Measurements from ENCODE around the gene DYSF.

DYSF gene

GRCh38 chr2:71503837-71504236, 50.5 kb downstream of the DYSF start:
- no peak for DNase-seq

- no peak for DNase-seq
Observed at GRCh38 chr2:71504611-71505010, 51.2 kb downstream of the DYSF start.

GRCh38 chr2:71505086-71505769, 51.9 kb downstream of the DYSF start:
- DNase-seq = no peak

- no peak for DNase-seq
Observed at GRCh38 chr2:71505770-71506140, 52.4 kb downstream of the DYSF start.

GRCh38 chr2:71506222-71507153, 53.1 kb downstream of the DYSF start:
- DNase-seq = no peak

- DNase-seq = no peak
Observed at GRCh38 chr2:71507476-71507875, 54.1 kb downstream of the DYSF start.

GRCh38 chr2:71510196-71510807, 56.9 kb downstream of the DYSF start:
- DNase-seq = peak; percentile 35

- no peak for DNase-seq
Observed at GRCh38 chr2:71510938-71511337, 57.6 kb downstream of the DYSF start.

- no peak for DNase-seq
Observed at GRCh38 chr2:71511776-71512175, 58.4 kb downstream of the DYSF start.

GRCh38 chr2:71512386-71512785, 59.0 kb downstream of the DYSF start:
- DNase-seq = no peak

- DNase-seq = no peak
Observed at GRCh38 chr2:71513096-71513495, 59.7 kb downstream of the DYSF start.

GRCh38 chr2:71513721-71514120, 60.4 kb downstream of the DYSF start:
- no peak for DNase-seq

- no peak for DNase-seq
Observed at GRCh38 chr2:71516253-71516888, 63.0 kb downstream of the DYSF start.

- DNase-seq = no peak
Observed at GRCh38 chr2:71517851-71518250, 64.5 kb downstream of the DYSF start.

GRCh38 chr2:71521436-71521950, 68.1 kb downstream of the DYSF start:
- no peak for DNase-seq

- DNase-seq = no peak
Observed at GRCh38 chr2:71524476-71524875, 71.1 kb downstream of the DYSF start.

- DNase-seq = no peak
Observed at GRCh38 chr2:71526141-71526540, 72.8 kb downstream of the DYSF start.

- DNase-seq = no peak
Observed at GRCh38 chr2:71526975-71527374, 73.6 kb downstream of the DYSF start.

GRCh38 chr2:71528131-71528591, 74.8 kb downstream of the DYSF start:
- no peak for DNase-seq

- DNase-seq = no peak
Observed at GRCh38 chr2:71528749-71529148, 75.4 kb downstream of the DYSF start.

- DNase-seq = no peak
Observed at GRCh38 chr2:71530211-71530610, 76.8 kb downstream of the DYSF start.

GRCh38 chr2:71530641-71531332, 77.4 kb downstream of the DYSF start:
- DNase-seq = peak; percentile 8

All from NCI-H526 treated with DMSO at 0.1 percent for 48 hours (cell line).